Activated CD4-positive, alpha-beta T cell treated with anti-CD3 and anti-CD28 coated beads, Interleukin-2, Interleukin-4, amounts not matched to agents 100 ng/mL and 50 ng/mL, durations not matched to agents 16 hours and 8 hours (primary cell): ENCODE data around the gene SPPL2C.
A peak's percentile ranks its signal among the peaks of the same experiment; 100 is the strongest.

ENCODE experiments used
- DNase-seq: peaks from one replicate; pipeline ENCODE4 v3.0.0-alpha.2; 2020; ENCODE audit warnings: low spot score

The SPPL2C gene

DNA sequence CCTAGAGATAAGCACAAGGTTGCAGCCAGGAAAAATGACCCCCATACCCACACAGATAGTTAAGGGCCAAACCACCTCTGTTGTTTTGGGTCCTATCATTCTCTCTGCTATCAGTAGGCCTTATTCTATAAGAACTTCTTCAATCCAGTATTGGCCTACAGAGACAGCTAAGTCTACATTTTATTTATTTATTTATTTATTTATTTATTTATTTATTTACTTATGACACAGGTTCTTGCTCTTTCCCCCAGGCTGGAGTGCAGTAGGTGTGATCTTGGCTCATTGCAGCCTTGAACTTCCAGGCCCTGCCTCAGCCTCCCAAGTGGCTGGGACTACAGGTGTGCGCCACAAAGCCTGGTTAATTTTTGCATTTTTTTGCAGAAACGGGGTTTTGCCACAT is 42.2 kb downstream of the SPPL2C start:
- no peak for DNase-seq

DNA sequence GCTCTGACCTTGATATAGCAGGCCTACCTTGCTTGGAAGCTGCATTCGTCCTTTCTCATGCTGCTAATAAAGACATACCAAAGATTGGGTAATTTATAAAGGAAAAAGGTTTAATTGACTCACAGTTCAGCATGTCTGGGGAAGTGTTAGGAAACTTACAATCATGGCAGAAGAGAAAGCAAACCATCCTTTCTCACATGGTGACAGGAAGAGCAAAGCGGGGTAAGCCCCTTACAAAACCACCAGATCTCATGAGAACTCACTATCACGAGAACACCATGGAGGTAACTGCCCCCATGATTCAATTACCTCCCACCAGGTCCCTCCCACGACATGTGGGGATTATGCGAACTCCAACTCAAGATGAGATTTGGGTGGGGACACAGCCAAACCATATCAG is 43.7 kb downstream of the SPPL2C start:
- DNase-seq: no peak

DNA sequence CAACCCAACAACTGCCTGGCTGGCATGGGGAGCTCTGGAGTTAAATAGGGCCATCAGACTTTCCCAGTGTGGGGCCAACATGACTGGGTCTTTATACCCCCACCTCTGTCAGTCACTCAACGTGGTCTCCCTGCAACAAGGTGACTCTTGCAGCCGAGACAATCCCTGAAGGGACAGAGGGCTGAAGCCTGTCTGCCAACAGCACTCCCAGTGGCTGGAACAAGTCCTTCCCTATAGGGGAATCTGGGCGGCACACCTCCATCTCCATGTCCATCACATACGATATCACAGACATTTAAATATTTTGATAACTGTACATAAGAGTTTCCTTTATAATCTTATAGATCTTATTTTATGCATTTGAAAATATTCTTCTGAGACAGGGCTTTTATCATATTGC is 44.9 kb downstream of the SPPL2C start:
- no peak for DNase-seq

DNA sequence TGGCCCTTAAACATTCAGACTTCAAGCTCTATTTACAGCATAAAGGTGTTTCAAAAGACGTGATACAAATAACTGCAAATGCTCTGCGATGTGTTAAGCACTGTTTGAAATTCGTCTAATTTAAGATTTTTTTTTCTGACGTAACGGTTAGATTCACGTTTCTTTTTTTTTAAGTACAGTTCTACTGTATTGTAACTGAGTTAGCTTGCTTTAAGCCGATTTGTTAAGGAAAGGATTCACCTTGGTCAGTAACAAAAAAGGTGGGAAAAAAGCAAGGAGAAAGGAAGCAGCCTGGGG is 49.0 kb downstream of the SPPL2C start:
- no peak for DNase-seq

DNA sequence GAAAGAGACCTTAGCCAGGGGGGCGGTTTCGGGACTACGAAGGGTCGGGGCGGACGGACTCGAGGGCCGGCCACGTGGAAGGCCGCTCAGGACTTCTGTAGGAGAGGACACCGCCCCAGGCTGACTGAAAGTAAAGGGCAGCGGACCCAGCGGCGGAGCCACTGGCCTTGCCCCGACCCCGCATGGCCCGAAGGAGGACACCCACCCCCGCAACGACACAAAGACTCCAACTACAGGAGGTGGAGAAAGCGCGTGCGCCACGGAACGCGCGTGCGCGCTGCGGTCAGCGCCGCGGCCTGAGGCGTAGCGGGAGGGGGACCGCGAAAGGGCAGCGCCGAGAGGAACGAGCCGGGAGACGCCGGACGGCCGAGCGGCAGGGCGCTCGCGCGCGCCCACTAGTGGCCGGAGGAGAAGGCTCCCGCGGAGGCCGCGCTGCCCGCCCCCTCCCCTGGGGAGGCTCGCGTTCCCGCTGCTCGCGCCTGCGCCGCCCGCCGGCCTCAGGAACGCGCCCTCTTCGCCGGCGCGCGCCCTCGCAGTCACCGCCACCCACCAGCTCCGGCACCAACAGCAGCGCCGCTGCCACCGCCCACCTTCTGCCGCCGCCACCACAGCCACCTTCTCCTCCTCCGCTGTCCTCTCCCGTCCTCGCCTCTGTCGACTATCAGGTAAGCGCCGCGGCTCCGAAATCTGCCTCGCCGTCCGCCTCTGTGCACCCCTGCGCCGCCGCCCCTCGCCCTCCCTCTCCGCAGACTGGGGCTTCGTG is 49.5 kb downstream of the SPPL2C start, which contains the start of gene MAPT:
Gene MAPT (plus strand): TSS at position 533 of the 763 bp plus-strand sequence. CDS start 67,784 bp downstream, outside the sequence.
- peak; percentile 82 for DNase-seq

DNA sequence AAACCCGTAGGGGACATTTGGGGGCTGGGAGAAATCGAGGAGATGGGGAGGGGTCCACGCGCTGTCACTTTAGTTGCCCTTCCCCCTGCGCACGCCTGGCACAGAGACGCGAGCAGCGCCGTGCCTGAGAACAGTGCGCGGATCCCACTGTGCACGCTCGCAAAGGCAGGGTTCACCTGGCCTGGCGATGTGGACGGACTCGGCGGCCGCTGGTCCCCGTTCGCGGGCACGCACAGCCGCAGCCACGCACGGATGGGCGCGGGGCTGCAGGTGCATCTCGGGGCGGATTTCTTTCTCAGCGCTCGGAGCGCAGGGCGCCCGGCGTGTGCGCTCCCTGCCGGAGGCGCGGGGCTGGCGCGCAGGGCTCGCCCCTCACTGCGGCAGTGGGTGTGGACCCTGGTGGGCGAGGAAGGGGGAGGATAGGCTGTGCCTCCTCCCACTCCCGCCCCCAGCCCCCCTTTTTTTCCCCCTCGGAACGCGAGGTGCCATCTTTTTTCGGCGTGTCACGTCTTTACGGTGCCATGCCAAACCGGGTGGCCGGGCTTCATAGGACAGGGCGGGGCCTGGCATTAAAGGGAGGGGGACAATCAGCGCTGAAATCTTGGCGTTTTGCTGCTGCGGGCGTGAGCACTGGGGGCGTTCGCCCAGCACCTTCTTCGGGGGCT is 50.8 kb downstream of the SPPL2C start:
- DNase-seq: no peak

DNA sequence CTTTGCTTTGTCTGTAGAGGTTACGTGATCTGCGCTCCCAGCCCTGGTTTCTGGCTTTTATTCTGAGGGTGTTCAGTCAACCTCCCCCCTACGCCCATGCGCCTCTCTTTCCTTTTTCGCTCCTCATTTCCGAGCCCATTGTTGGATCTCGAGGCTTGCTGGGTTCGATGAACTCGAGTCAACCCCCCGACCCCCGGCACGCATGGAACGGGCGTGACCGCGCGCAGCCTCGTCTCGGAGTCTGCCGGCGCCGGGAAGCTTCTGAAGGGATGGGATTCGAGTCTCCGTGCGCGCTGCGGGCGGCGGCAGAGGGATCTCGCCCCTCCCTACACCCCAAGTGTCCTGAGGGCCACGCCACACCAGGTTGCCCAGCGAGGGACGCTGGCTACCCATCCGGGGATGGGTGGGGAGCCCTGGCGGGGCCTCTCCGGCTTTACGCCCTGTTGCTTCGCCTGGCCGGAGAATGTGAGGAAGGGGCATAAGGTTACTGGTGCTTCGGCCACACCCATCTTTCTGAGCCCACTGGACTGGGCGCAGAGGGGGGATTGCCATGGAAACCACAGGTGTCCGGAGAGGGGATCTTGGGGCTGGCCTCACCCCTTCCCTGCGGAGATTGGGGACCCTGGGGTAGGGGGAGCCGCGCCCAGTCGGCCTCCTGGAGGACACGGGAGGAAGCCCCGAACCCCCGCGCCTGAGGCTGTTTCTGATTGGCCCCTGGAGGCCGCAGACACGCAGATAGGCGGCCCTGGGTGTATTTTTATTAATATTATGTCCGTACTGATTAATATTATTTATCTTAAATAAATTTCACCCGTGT is 51.5 kb downstream of the SPPL2C start:
- no peak for DNase-seq
